H9 (cell line): ENCODE results near the gene KDM4C. TPM values are rescaled to one million over a fixed set of nuclear protein-coding genes. Genes with fewer than 3 reads are reported as not detected.

Experiments used
- DNase-seq: peaks from one replicate; pipeline ENCODE4 v3.0.0-alpha.2; 2017
- H2AFZ ChIP-seq: one replicate; pipeline ENCODE4 v1.6.1; 2013; ENCODE audit warnings: mild to moderate bottlenecking, low read length, control low read depth, moderate library complexity
- H2AK5ac ChIP-seq: 2 replicates; pipeline ENCODE4 v1.6.1; 2013; ENCODE audit warnings: low read length, control low read depth, mixed read lengths; ENCODE audit not compliant: insufficient read length
- H2BK120ac ChIP-seq: one replicate; pipeline ENCODE4 v1.6.1; 2013; ENCODE audit warnings: low read depth, mild to moderate bottlenecking, low read length, control low read depth, inconsistent platforms; ENCODE audit not compliant: poor library complexity, severe bottlenecking
- H2BK12ac ChIP-seq: 2 replicates; pipeline ENCODE4 v1.6.1; 2013; ENCODE audit warnings: low read length, control low read depth, mixed read lengths, low read depth; ENCODE audit not compliant: insufficient read length
- H2BK15ac ChIP-seq: 2 replicates; pipeline ENCODE4 v1.6.1; 2013; ENCODE audit warnings: low read depth, low read length, control low read depth
- H2BK20ac ChIP-seq: one replicate; pipeline ENCODE4 v1.6.1; 2013; ENCODE audit warnings: low read depth, mild to moderate bottlenecking, low read length, control low read depth, inconsistent platforms; ENCODE audit not compliant: poor library complexity, severe bottlenecking
- H2BK5ac ChIP-seq: 2 replicates; pipeline ENCODE4 v1.6.1; 2013; ENCODE audit warnings: low read length, control low read depth, mixed read lengths; ENCODE audit not compliant: insufficient read length
- H3K14ac ChIP-seq: 2 replicates; pipeline ENCODE4 v1.6.1; 2013; ENCODE audit warnings: low read length, control low read depth; ENCODE audit not compliant: insufficient read depth
- H3K18ac ChIP-seq: 2 replicates; pipeline ENCODE4 v1.6.1; 2013; ENCODE audit warnings: low read depth, mild to moderate bottlenecking, mixed read lengths, low read length, control low read depth; ENCODE audit not compliant: insufficient read length
- H3K23ac ChIP-seq: 2 replicates; pipeline ENCODE4 v1.6.1; 2013; ENCODE audit warnings: low read length, control low read depth, mixed read lengths, low read depth; ENCODE audit not compliant: insufficient read length
- H3K23me2 ChIP-seq: 2 replicates; pipeline ENCODE4 v1.6.1; 2013; ENCODE audit warnings: low read depth, mild to moderate bottlenecking, mixed read lengths, low read length, control low read depth; ENCODE audit not compliant: insufficient read length, poor library complexity, severe bottlenecking
- H3K27ac ChIP-seq: 2 replicates; pipeline ENCODE4 v1.5.1; 2013; ENCODE audit warnings: low read length, control low read depth, mixed read lengths, low read depth; ENCODE audit not compliant: insufficient read length
- H3K27me3 ChIP-seq: 2 replicates; pipeline ENCODE4 v1.6.1; 2013; ENCODE audit warnings: low read length, control low read depth, inconsistent platforms; ENCODE audit not compliant: insufficient read depth
- H3K4ac ChIP-seq: 2 replicates; pipeline ENCODE4 v1.6.1; 2013; ENCODE audit warnings: low read depth, mild to moderate bottlenecking, control low read depth, inconsistent platforms, low read length, moderate library complexity
- H3K4me1 ChIP-seq: 2 replicates; pipeline ENCODE4 v1.6.1; 2013; ENCODE audit warnings: low read length, control low read depth, inconsistent platforms; ENCODE audit not compliant: insufficient read depth
- H3K4me2 ChIP-seq: 2 replicates; pipeline ENCODE4 v1.6.1; 2013; ENCODE audit warnings: low read length, control low read depth, mixed read lengths; ENCODE audit not compliant: insufficient read length, insufficient read depth
- H3K56ac ChIP-seq: 2 replicates; pipeline ENCODE4 v1.6.1; 2013; ENCODE audit warnings: low read depth, mild to moderate bottlenecking, mixed read lengths, low read length, control low read depth; ENCODE audit not compliant: insufficient read length
- H3K79me1 ChIP-seq: 2 replicates; pipeline ENCODE4 v1.6.1; 2013; ENCODE audit warnings: low read depth, mild to moderate bottlenecking, moderate library complexity, low read length, control low read depth, inconsistent platforms; ENCODE audit not compliant: insufficient read depth, poor library complexity, severe bottlenecking
- H3K79me2 ChIP-seq: 2 replicates; pipeline ENCODE4 v1.6.1; 2013; ENCODE audit warnings: low read length, control low read depth, inconsistent platforms; ENCODE audit not compliant: insufficient read depth
- H3K9ac ChIP-seq: 2 replicates; pipeline ENCODE4 v1.6.1; 2013; ENCODE audit warnings: low read length, control low read depth, mixed read lengths; ENCODE audit not compliant: insufficient read length; ENCODE audit errors: extremely low read depth
- H3K9me3 ChIP-seq: one replicate; pipeline ENCODE4 v1.6.1; 2013; ENCODE audit warnings: low read depth, low read length, inconsistent platforms; ENCODE audit not compliant: control insufficient read depth
- H3T11ph ChIP-seq: one replicate; pipeline ENCODE4 v1.6.1; 2013; ENCODE audit warnings: mild to moderate bottlenecking, low read length, control low read depth, inconsistent platforms
- H4K20me1 ChIP-seq: one replicate; pipeline ENCODE4 v1.6.1; 2013; ENCODE audit not compliant: control insufficient read depth, insufficient read length, insufficient read depth
- H4K5ac ChIP-seq: 2 replicates; pipeline ENCODE4 v1.6.1; 2013; ENCODE audit warnings: low read depth, mild to moderate bottlenecking, mixed read lengths, low read length, control low read depth; ENCODE audit not compliant: insufficient read length
- H4K8ac ChIP-seq: replicated peaks from 2 replicates; pipeline ENCODE4 v1.6.1; 2013; ENCODE audit warnings: low read length, control low read depth, mixed read lengths, low read depth; ENCODE audit not compliant: insufficient read length
- H4K91ac ChIP-seq: 2 replicates; pipeline ENCODE4 v1.6.1; 2013; ENCODE audit warnings: low read depth, mild to moderate bottlenecking, moderate library complexity, mixed read lengths, low read length, control low read depth; ENCODE audit not compliant: insufficient read length
- H3K27ac Mint-ChIP-seq, 3 experiments: 2 replicates in 2 of 3; 3 replicates in 1 of 3; pipeline ENCODE4 v1.8.0; 2020 to 2021; ENCODE audit warnings: mixed read lengths in 3 of 3, mild to moderate bottlenecking in 1 of 3, moderate library complexity in 1 of 3
- H3K27me3 Mint-ChIP-seq: 2 replicates; pipeline ENCODE4 v1.8.0; 2021; ENCODE audit warnings: low read depth, mild to moderate bottlenecking, moderate library complexity, mixed read lengths
- H3K36me3 Mint-ChIP-seq, 3 experiments: 2 replicates in 2 of 3; 3 replicates in 1 of 3; pipeline ENCODE4 v1.8.0; 2020 to 2021; ENCODE audit warnings: low read depth in 3 of 3, mixed read lengths in 3 of 3; ENCODE audit not compliant: insufficient read depth in 1 of 3
- H3K4me1 Mint-ChIP-seq, 2 experiments: 2 replicates each; pipeline ENCODE4 v1.8.0; 2020; ENCODE audit warnings: mixed read lengths in 2 of 2
- H3K4me3 Mint-ChIP-seq, 2 experiments: 2 replicates in 1 of 2; 3 replicates in 1 of 2; pipeline ENCODE4 v1.8.0; 2020 to 2021; ENCODE audit warnings: mild to moderate bottlenecking in 2 of 2, mixed read lengths in 2 of 2, moderate library complexity in 1 of 2
- H3K9me3 Mint-ChIP-seq, 2 experiments: 2 replicates in 1 of 2; 3 replicates in 1 of 2; pipeline ENCODE4 v1.8.0; 2020; ENCODE audit warnings: mild to moderate bottlenecking in 2 of 2, mixed read lengths in 2 of 2, moderate library complexity in 1 of 2
- CTCF ChIP-seq: fragments of 200-600 bp; sonication (generic); conservative IDR thresholded peaks from 3 replicates; pipeline ENCODE4 v1.8.0; 2021; ENCODE audit warnings: antibody characterized with exemption, mild to moderate bottlenecking
- WGBS: extraction: QIAGEN DNeasy Blood & Tissue Kit; methylation state at CpG from one replicate; pipeline ENCODE4 v1.1.7; 2013; ENCODE audit warnings: missing lambda C conversion rate, low lambda C conversion rate, mixed read lengths; ENCODE audit not compliant: insufficient read length; ENCODE audit errors: extremely low coverage; 5-methylcytosine and 5-hydroxymethylcytosine counted together
- total RNA-seq: library from RNA; stranded (reverse); gene quantifications from 2 replicates; pipeline ENCODE4 v1.2.1, GENCODE V29; 2021

Gene KDM4C
- total RNA-seq, 1 experiment from 2014 or later, result 24.0 TPM

- Histone ChIP-seq H4K20me1 (no peaks in the 10 kb centered on the region), H3K23ac (no peak overlapping the region), H3K4me2 (no peak overlapping the region), H3K4ac (no peak overlapping the region), H2AK5ac (no peak overlapping the region), H3K14ac (no peak overlapping the region), H3K79me2 (no peaks in the 10 kb centered on the region), H3K27me3 (no peaks in the 10 kb centered on the region; the same call in 1 of the 2 replicates), H4K8ac (no peak overlapping the region), H2BK120ac (no peak overlapping the region), H3K9me3 (no peaks in the 10 kb centered on the region), H3K27ac (no peak overlapping the region), H3K23me2 (no peaks in the 10 kb centered on the region), H3K4me1 (no peaks in the 10 kb centered on the region), H2BK20ac (no peak overlapping the region), H2AFZ (no peak overlapping the region), H3K56ac (no peak overlapping the region), H3K18ac (no peak overlapping the region), H4K91ac (no peak overlapping the region), H3K79me1 (no peaks in the 10 kb centered on the region), H4K5ac (no peak overlapping the region), H2BK5ac (no peak overlapping the region), H3K9ac (no peak overlapping the region), H2BK12ac (no peak overlapping the region), H3T11ph (no peak overlapping the region), H2BK15ac (no peak overlapping the region)
- Mint-ChIP-seq H3K4me3 (no peak overlapping the region), H3K27me3 (no peaks in the 10 kb centered on the region), H3K36me3 (no peaks in the 10 kb centered on the region), H3K9me3 (no peaks in the 10 kb centered on the region), H3K27ac (peak overlapping the region in 2 of 3 experiments; percentile 58 to 76; a peak in 1 of 7 replicates), H3K4me1 (no peaks in the 10 kb centered on the region; a peak in 2 of 4 replicates)
- no peak for TF ChIP-seq CTCF
- WGBS, result no CpG with 5 or more reads among the region's 9 CpGs
- no peak for DNase-seq
Measured at GRCh38 chr9:6716766-6717165, 41.0 kb upstream of the KDM4C start.
